B cell (primary cell): ENCODE results near the gene ARHGAP23. TPM values are rescaled to one million over a fixed set of nuclear protein-coding genes. Genes with fewer than 3 reads are reported as not detected.
A peak's percentile ranks its signal among the peaks of the same experiment; 100 is the strongest.

Experiments used
- ATAC-seq: fragments of 200-7000 bp; cut with Tn5 transposase; one replicate; pipeline ENCODE4 v1.10.0; 2021; ENCODE audit warnings: low read depth, mild to moderate bottlenecking, moderate number of reproducible peaks, moderate library complexity
- CTCF ChIA-PET: fragments of 350-600 bp; sonication (Branson Sonifier 250); formaldehyde crosslinking; loops from one replicate; lab custom pipeline; 2021; ENCODE audit warnings: antibody characterized with exemption, inconsistent platforms; lab: Charles Lee
- POLR2A ChIA-PET: fragments of 350-600 bp; sonication (Branson Sonifier 250); formaldehyde crosslinking; loops from one replicate; lab custom pipeline; 2021; ENCODE audit warnings: antibody characterized with exemption; lab: Charles Lee
- DNase-seq: peaks from one replicate; pipeline ENCODE4 v3.0.0; 2013
- H2AFZ ChIP-seq: 2 replicates; pipeline ENCODE4 v1.6.1; 2012; ENCODE audit warnings: mild to moderate bottlenecking, low read depth, low read length; ENCODE audit not compliant: insufficient read depth, poor library complexity, severe bottlenecking
- H3K27ac ChIP-seq, 2 donors: 1 replicate in 1 of 2; 2 replicates in 1 of 2; pipeline ENCODE4 v1.5.1; 2012 to 2013; ENCODE audit warnings: low read length in 2 of 2, mild to moderate bottlenecking in 2 of 2, moderate library complexity in 1 of 2
- H3K27me3 ChIP-seq, 4 experiments: fragments of 200-600 bp in 1 of 4; sonication (generic) in 1 of 4; replicated peaks in 1 of 4; 1 replicate in 2 of 4; 2 replicates in 2 of 4; pipeline versions ENCODE4 v1.6.1 to v1.7.0; 2013 to 2016; ENCODE audit warnings: low read length in 3 of 4, mild to moderate bottlenecking in 2 of 4, mixed read lengths in 1 of 4, moderate library complexity in 1 of 4; ENCODE audit not compliant: insufficient read depth in 4 of 4, control insufficient read depth in 3 of 4; ENCODE audit errors: control extremely low read depth in 1 of 4
- H3K36me3 ChIP-seq, 2 experiments: replicated peaks in 1 of 2; 1 replicate in 1 of 2; 2 replicates in 1 of 2; pipeline versions ENCODE4 v1.6.1 to v1.7.1; 2013; ENCODE audit warnings: low read length in 1 of 2; ENCODE audit not compliant: insufficient read depth in 2 of 2, control insufficient read depth in 1 of 2; ENCODE audit errors: control extremely low read depth in 1 of 2, extremely low read depth in 1 of 2
- H3K4me1 ChIP-seq, 2 donors: fragments of 200-600 bp in 1 of 2; sonication (generic) in 1 of 2; 1 replicate in 1 of 2; 2 replicates in 1 of 2; pipeline versions ENCODE4 v1.5.1 to v1.6.1; 2013 to 2017; ENCODE audit warnings: low read length in 2 of 2; ENCODE audit not compliant: control insufficient read depth in 2 of 2, insufficient read depth in 2 of 2
- H3K4me2 ChIP-seq: replicated peaks from 2 replicates; pipeline ENCODE3; 2012; ENCODE audit warnings: mild to moderate bottlenecking, low read depth, low read length; ENCODE audit not compliant: poor library complexity, severe bottlenecking
- H3K4me3 ChIP-seq, 5 experiments: fragments of 200-600 bp in 1 of 5; sonication (generic) in 1 of 5; 1 replicate in 3 of 5; 2 replicates in 2 of 5; pipeline versions ENCODE4 v1.5.1 to v1.7.0; 2011 to 2016; ENCODE audit warnings: low read length in 4 of 5, mild to moderate bottlenecking in 4 of 5, low read depth in 2 of 5, control low read depth in 1 of 5, moderate library complexity in 1 of 5; ENCODE audit not compliant: insufficient read depth in 1 of 5; ENCODE audit errors: control extremely low read depth in 1 of 5, extremely low read depth in 1 of 5
- H3K79me2 ChIP-seq: fragments of 200-600 bp; sonication (generic); one replicate; pipeline ENCODE4 v1.6.0; 2016; ENCODE audit warnings: low read length; ENCODE audit not compliant: control insufficient read depth, insufficient read depth
- H3K9ac ChIP-seq: fragments of 200-600 bp; sonication (generic); 2 replicates; pipeline ENCODE4 v1.6.1; 2017; ENCODE audit warnings: mild to moderate bottlenecking, low read length, moderate library complexity
- H3K9me3 ChIP-seq, 3 donors: one replicate each; pipeline versions ENCODE4 v1.6.1 to v1.7.1; 2013; ENCODE audit warnings: low read length in 2 of 3; ENCODE audit not compliant: control insufficient read depth in 2 of 3, insufficient read depth in 1 of 3; ENCODE audit errors: control extremely low read depth in 1 of 3
- H4K20me1 ChIP-seq: 2 replicates; pipeline ENCODE4 v1.6.0; 2012; ENCODE audit warnings: mild to moderate bottlenecking, low read length; ENCODE audit not compliant: insufficient read depth, control insufficient read depth, poor library complexity, severe bottlenecking
- H3K27ac Mint-ChIP-seq: one replicate; pipeline ENCODE4 v1.8.0; 2021; ENCODE audit warnings: mixed read lengths
- H3K27me3 Mint-ChIP-seq: one replicate; pipeline ENCODE4 v1.8.0; 2021; ENCODE audit warnings: mixed read lengths
- H3K4me1 Mint-ChIP-seq: one replicate; pipeline ENCODE4 v1.8.0; 2021; ENCODE audit warnings: mixed read lengths
- H3K4me3 Mint-ChIP-seq: one replicate; pipeline ENCODE4 v1.8.0; 2021; ENCODE audit warnings: mixed read lengths
- H3K9me3 Mint-ChIP-seq: one replicate; pipeline ENCODE4 v1.8.0; 2022; ENCODE audit warnings: mixed read lengths; ENCODE audit not compliant: insufficient read depth
- CTCF ChIP-seq: fragments of 200-600 bp; IDR thresholded peaks from one replicate; pipeline ENCODE4 v1.8.0; 2022; ENCODE audit warnings: antibody characterized with exemption, mild to moderate bottlenecking
- EZH2 ChIP-seq: IDR thresholded peaks from 2 replicates; pipeline ENCODE4 v1.6.1; 2012; ENCODE audit warnings: borderline replicate concordance, low read depth, mild to moderate bottlenecking, moderate library complexity, low read length; ENCODE audit not compliant: insufficient read depth, poor library complexity, severe bottlenecking
- WGBS: methylation state at CpG from one replicate; pipeline ENCODE4 v1.1.5; 2013; ENCODE audit warnings: missing lambda C conversion rate; ENCODE audit not compliant: insufficient coverage; 5-methylcytosine and 5-hydroxymethylcytosine counted together
- intact Hi-C: fragments of 100-400 bp; cut with micrococcal nuclease; formaldehyde crosslinking; loops from one replicate; pipeline ENCODE4 v1.10.0; 2022
- polyA plus RNA-seq: library from polyadenylated mRNA; depleted of rRNA; stranded (reverse); fragments of >200 nt; gene quantifications from 2 replicates; pipeline ENCODE4 v1.2.3, GENCODE V29; 2012
- total RNA-seq, 2 donors: library from RNA; stranded (reverse); fragments of 120-200 nt in 1 of 2; gene quantifications; 1 replicate in 1 of 2; 2 replicates in 1 of 2; pipeline versions ENCODE4 v1.2.3 to v1.2.4, GENCODE V29; 2013 to 2022

The ARHGAP23 gene
- total and polyA plus RNA-seq, 2 donors (not counting 1 experiment from before 2014, with no cell fraction given), result 0.07 to 0.12 TPM

DNA sequence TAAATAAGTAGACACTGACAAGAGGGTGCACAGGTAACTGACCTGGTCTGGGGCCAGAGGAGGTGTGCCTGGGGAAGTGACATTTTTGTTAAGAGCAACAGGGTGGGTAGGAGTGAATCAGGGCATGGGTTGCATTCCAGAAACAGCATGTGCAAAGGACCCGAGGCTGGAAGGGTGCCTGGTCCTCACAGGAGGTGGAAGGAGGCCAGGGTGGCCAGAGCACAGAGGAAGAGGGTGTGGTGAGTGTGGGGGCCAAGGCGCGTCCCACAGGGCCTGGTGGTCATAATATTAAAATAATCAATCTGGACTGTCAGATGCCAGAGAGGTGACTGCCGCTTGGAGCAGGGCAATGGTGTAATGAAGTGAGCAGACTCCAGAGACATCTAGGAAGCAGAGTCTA is 14.3 kb downstream of the ARHGAP23 start:
- Mint-ChIP-seq H3K4me1 (peaks cover 3% of the 10 kb centered on the region), H3K4me3 (no peak overlapping the region), H3K27me3 (peaks cover 16% of the 10 kb centered on the region), H3K9me3 (no peaks in the 10 kb centered on the region), H3K27ac (no peak overlapping the region)
- Histone ChIP-seq H3K27me3 (peaks cover 0 to 11% (median 0%) of the 10 kb centered on the region in 4 experiments), H2AFZ (no peak overlapping the region), H3K36me3 (no peaks in the 10 kb centered on the region), H3K9me3 (no peaks in the 10 kb centered on the region), H3K27ac (no peak overlapping the region), H3K9ac (no peak overlapping the region), H4K20me1 (no peaks in the 10 kb centered on the region), H3K4me3 (no peak overlapping the region), H3K4me2 (no peak overlapping the region), H3K4me1 (no peaks in the 10 kb centered on the region), H3K79me2 (no peaks in the 10 kb centered on the region)
- POLR2A ChIA-PET, result no interaction called here
- intact Hi-C loops, result no loop called here
- no peak for TF ChIP-seq CTCF
- TF ChIP-seq EZH2, result no peak
- 84% methylated on average over 4 of the region's 4 CpGs for WGBS
- CTCF ChIA-PET, result interaction anchor here (1.4 to 3.3 kb wide), 2 partner anchors 225 kb away, joined by 3 to 14 read pairs; no protein-coding TSS in a partner anchor
- DNase-seq (no peak), ATAC-seq (no peak)

- Mint-ChIP-seq H3K27ac (no peak overlapping the region), H3K27me3 (peaks cover 16% of the 10 kb centered on the region), H3K9me3 (no peaks in the 10 kb centered on the region), H3K4me1 (peaks cover 3% of the 10 kb centered on the region), H3K4me3 (no peak overlapping the region)
- no peak for DNase-seq
- Histone ChIP-seq H3K4me3 (no peak overlapping the region), H3K4me1 (no peaks in the 10 kb centered on the region), H3K9me3 (no peaks in the 10 kb centered on the region), H3K79me2 (no peaks in the 10 kb centered on the region), H2AFZ (peak overlapping the region; percentile 23), H3K4me2 (no peak overlapping the region), H3K9ac (no peak overlapping the region), H3K27me3 (peaks cover 0 to 11% (median 0%) of the 10 kb centered on the region in 4 experiments), H4K20me1 (no peaks in the 10 kb centered on the region), H3K36me3 (no peaks in the 10 kb centered on the region), H3K27ac (no peak overlapping the region)
- ATAC-seq, result no peak
- intact Hi-C loops, result loop anchor here (1.0 kb wide), 1 partner anchor 49 kb away; no protein-coding TSS in a partner anchor
- CTCF ChIA-PET, result interaction anchor here (0.6 to 3.3 kb wide), 5 partner anchors 42 to 710 kb away, joined by 3 to 14 read pairs (median 3); no protein-coding TSS in a partner anchor
- POLR2A ChIA-PET, result no interaction called here
- TF ChIP-seq EZH2 (no peak), CTCF (no peak)
- WGBS, result 71% methylated on average over 7 of the region's 7 CpGs
Observed at GRCh38 chr17:38443356-38444031, 15.2 kb downstream of the ARHGAP23 start.
